BLaER1 (cell line): ENCODE data around the gene TMEM184A.
A peak's percentile ranks its signal among the peaks of the same experiment; 100 is the strongest.

ENCODE experiments used
- H3K27ac ChIP-seq: shearing (Covaris generic); formaldehyde crosslinking; 2 replicates; pipeline ENCODE4 v1.8.1; 2022
- H3K27me3 ChIP-seq: shearing (Covaris generic); formaldehyde crosslinking; 2 replicates; pipeline ENCODE4 v1.8.1; 2022
- H3K36me3 ChIP-seq: shearing (Covaris generic); formaldehyde crosslinking; 2 replicates; pipeline ENCODE4 v1.8.1; 2022
- H3K4me1 ChIP-seq: shearing (Covaris generic); formaldehyde crosslinking; 2 replicates; pipeline ENCODE4 v1.8.1; 2022
- H3K4me2 ChIP-seq: shearing (Covaris generic); formaldehyde crosslinking; 2 replicates; pipeline ENCODE4 v1.8.1; 2022
- H3K4me3 ChIP-seq: shearing (Covaris generic); formaldehyde crosslinking; 2 replicates; pipeline ENCODE4 v1.8.1; 2022
- H3K9ac ChIP-seq: shearing (Covaris generic); formaldehyde crosslinking; 2 replicates; pipeline ENCODE4 v1.8.1; 2022
- H3K9me3 ChIP-seq: shearing (Covaris generic); formaldehyde crosslinking; 2 replicates; pipeline ENCODE4 v1.8.1; 2022
- H4K20me1 ChIP-seq: shearing (Covaris generic); formaldehyde crosslinking; 2 replicates; pipeline ENCODE4 v1.8.1; 2022
- Cebpa-rat ChIP-seq: shearing (Covaris generic); IDR thresholded peaks from 2 replicates; pipeline ENCODE4 v1.8.1; 2022

The TMEM184A gene

DNA sequence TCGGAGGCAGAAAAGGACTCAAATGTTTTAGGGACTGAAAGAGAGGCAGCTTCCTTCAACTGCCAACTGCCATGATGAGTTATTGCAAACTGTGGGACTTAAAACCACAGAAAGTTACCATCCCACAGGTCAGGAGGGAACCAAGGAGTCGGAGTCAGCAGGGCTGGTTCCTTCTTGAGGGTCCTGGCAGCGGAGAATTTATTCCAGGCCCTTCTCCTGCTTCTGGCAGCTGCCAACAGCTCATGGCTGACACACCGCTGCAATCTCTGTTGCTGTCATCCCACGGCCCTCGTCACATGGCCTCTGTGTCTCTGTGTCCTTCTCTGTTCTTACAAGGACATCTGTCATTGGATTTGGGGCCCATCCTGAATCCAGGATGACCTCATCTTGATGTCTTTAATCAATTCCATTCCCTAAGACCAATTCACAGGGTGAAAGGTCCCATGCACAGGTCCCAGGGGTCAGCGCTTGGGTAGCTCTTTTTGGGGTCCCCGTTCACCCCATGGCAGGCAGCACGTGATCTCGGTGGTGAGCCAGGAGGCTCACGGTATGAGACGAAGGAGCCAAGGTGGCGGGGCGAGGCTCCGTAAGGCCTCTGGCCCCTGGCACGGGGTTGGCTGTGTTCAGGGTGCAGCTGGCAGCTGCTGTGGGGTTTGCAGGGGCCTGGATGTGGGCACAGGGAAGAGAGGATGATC lies 41.2 kb upstream of the TMEM184A start:
- peaks cover 24% of the 10 kb centered on the region for H3K4me1 ChIP-seq
- H3K27ac ChIP-seq, result no peak overlapping the region
- no peak overlapping the region for H3K4me2 ChIP-seq
- H3K9ac ChIP-seq, result no peak overlapping the region
- H3K4me3 ChIP-seq, result no peak overlapping the region
- no peaks in the 10 kb centered on the region for H3K27me3 ChIP-seq
- H4K20me1 ChIP-seq, result no peaks in the 10 kb centered on the region
- no peak for TF ChIP-seq Cebpa-rat
- no peaks in the 10 kb centered on the region for H3K36me3 ChIP-seq
- H3K9me3 ChIP-seq, result no peaks in the 10 kb centered on the region

DNA sequence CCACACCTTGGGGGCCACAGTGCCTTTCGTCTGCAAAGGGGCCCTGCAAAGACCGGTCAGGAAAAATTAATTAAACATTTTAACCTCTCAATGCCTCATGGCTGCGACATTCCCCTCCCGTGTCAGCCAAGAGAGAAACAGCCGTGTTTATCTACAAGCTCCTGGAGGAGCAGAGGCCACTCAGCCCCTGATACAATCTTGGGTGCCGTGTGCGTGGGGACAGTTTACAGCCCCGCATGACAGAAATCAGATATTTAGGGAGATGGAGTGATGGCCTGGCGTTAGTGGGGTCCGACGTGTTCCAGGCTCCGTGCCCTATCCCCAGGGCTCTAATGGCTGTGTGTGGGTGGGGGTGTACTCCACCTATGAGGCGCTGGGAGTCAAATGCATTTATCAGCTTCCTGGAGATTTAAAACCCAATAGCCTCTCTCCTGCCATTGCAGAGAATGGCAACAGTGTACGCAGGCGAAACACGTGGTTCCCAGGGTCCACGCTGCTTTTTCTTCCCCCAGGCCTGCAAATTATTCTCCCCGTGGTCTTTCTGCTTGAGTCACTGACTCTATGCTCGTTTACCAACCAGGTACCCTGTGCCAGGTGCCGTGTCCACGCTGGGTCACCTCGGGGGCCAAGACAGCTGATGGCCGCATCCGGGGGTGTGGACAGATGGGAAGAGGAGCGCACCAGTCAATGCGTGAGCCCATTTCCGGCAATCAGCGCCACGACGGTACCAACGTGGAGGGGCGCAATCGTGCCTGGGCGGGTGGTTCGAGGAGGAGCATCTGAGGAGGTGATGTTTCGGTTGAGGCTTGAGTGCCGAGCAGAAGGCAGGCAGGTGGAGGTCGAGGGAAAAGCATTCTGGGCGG lies 40.4 kb upstream of the TMEM184A start:
- Histone ChIP-seq H3K9me3 (no peaks in the 10 kb centered on the region), H3K4me2 (no peak overlapping the region), H3K27ac (no peak overlapping the region; the same call in 1 of the 2 replicates), H4K20me1 (no peaks in the 10 kb centered on the region), H3K9ac (no peak overlapping the region), H3K27me3 (no peaks in the 10 kb centered on the region), H3K36me3 (no peaks in the 10 kb centered on the region), H3K4me3 (no peak overlapping the region), H3K4me1 (peaks cover 32% of the 10 kb centered on the region)
- no peak for TF ChIP-seq Cebpa-rat

DNA sequence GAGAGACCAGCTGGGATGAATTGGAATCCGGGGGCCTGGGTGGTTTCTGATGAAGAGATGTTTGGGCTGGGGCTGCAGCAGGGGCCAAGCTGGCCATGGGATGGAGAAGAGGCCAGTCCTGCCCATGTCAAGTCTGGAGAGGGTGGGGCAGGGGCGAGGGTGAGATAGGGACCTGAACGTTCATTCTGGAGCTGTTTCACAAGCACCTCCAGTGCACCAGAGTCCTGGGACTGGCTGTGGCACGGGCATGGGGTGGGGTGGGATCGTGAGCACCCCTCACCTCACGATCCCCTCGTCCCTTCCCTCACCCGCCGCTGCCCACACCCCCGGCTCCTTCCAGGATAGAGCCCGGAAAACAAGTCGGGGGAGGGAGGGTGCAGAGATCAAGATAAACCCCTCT lies 39.6 kb upstream of the TMEM184A start:
- Histone ChIP-seq H4K20me1 (no peaks in the 10 kb centered on the region), H3K4me1 (peaks cover 40% of the 10 kb centered on the region), H3K4me3 (no peak overlapping the region), H3K9me3 (no peaks in the 10 kb centered on the region), H3K27me3 (no peaks in the 10 kb centered on the region), H3K27ac (no peak overlapping the region), H3K4me2 (no peak overlapping the region), H3K9ac (no peak overlapping the region), H3K36me3 (no peaks in the 10 kb centered on the region)
- no peak for TF ChIP-seq Cebpa-rat

DNA sequence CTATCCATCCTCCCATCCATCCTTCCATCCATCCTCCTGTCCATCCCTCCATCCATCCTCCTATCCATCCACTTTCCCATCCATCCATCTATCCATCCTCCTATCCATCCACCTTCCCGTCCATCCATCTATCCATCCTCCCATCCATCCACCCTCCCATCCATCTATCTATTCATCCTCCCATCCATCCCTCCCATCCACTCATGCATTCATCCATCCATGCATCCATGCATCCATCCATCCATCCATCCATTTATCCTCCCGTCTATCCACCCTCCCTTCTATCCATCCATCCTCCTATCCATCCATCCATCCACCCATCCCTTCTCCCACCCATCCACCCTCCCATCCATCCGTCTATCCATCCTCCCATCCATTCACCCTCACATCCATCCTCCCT lies 39.0 kb upstream of the TMEM184A start:
- peaks cover 40% of the 10 kb centered on the region for H3K4me1 ChIP-seq

DNA sequence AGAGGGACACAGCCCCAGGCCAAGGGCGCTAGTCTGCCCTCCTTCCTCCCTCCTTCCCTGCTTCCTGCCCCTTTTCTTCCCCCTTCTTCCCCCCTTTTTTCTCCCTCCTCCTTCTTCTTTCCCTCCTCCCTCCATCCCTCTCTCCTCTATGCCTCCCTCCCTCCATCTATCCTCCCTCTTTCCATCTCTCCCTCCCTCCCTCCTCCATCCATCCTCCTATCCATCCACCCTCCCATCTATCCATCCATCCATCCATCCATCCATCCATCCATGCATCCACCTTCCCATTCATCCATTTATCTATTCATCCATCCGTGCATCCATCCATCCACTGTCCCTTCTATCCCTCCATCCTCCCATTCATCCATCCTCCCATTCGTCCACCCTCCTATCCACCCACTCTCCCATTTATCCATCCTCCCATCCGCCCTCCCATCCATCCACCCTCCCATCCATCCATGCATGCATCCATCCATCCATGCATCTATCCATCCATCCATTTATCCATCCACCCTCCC lies 38.0 kb upstream of the TMEM184A start:
- H3K4me2 ChIP-seq, result no peak overlapping the region
- H3K27me3 ChIP-seq, result no peaks in the 10 kb centered on the region

More for the DNA sequence above, 39.0 kb upstream of the TMEM184A start:
- no peak overlapping the region for H3K4me3 ChIP-seq
- H4K20me1 ChIP-seq, result no peaks in the 10 kb centered on the region
- H3K9me3 ChIP-seq, result no peaks in the 10 kb centered on the region
- no peaks in the 10 kb centered on the region for H3K36me3 ChIP-seq
- H3K27ac ChIP-seq, result no peak overlapping the region
- no peak overlapping the region for H3K9ac ChIP-seq
- no peak overlapping the region for H3K4me2 ChIP-seq
- no peak for TF ChIP-seq Cebpa-rat
- no peaks in the 10 kb centered on the region for H3K27me3 ChIP-seq

DNA sequence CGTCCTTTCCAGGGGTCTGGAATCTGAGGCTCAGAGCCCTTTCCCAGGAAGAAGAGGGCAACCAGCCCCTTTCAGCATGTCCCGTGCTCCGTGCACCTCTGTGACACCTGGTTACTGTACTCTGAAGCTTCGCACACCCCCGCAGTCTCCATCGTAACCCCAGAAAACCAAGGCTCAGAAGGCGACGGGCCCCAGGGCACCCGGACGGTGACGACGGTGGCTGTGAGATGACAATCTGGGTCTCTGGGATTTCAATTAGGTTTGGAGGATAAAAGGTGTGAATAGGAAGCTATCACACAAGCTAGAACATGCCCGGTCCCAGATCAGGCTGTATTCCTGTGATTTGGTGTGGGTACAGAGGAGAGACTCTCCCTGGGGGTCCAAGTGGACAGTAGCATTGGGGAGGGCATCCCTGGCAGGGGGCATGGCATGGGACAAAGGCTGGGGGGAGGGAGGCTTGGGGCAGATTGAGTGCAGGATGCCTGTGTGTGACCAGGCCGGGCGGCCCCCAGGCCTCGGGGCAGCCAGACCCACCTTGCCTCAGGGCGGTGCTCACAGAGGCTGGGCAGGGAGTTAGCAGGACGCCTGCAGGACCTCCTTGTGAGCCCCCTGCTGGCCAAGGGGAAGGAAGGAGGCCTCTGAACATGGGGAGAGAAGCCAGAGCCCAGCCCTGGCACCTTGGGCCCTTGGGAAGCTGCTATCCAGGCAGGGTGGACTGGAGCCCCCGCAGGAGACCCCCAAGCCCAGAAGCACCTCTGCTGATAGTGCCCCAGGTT lies 37.3 kb upstream of the TMEM184A start:
- H3K36me3 ChIP-seq, result no peaks in the 10 kb centered on the region
- H3K4me3 ChIP-seq, result no peak overlapping the region
- peaks cover 10% of the 10 kb centered on the region for H3K9me3 ChIP-seq
- H3K9ac ChIP-seq, result no peak overlapping the region; the same call in 1 of the 2 replicates
- peak overlapping the region; percentile 93 for H3K4me2 ChIP-seq
- H3K27me3 ChIP-seq, result no peaks in the 10 kb centered on the region
- H3K27ac ChIP-seq, result peak overlapping the region; percentile 68; the same call in 1 of the 2 replicates
- H4K20me1 ChIP-seq, result no peaks in the 10 kb centered on the region
- peaks cover 54% of the 10 kb centered on the region for H3K4me1 ChIP-seq
- no peak for TF ChIP-seq Cebpa-rat

More for the DNA sequence above, 38.0 kb upstream of the TMEM184A start:
- H3K4me1 ChIP-seq, result peaks cover 47% of the 10 kb centered on the region
- H3K27ac ChIP-seq, result no peak overlapping the region; the same call in 1 of the 2 replicates
- no peak overlapping the region for H3K4me3 ChIP-seq
- no peak overlapping the region for H3K9ac ChIP-seq
- no peak for TF ChIP-seq Cebpa-rat
- no peaks in the 10 kb centered on the region for H4K20me1 ChIP-seq
- peaks cover 3% of the 10 kb centered on the region for H3K9me3 ChIP-seq
- H3K36me3 ChIP-seq, result no peaks in the 10 kb centered on the region

DNA sequence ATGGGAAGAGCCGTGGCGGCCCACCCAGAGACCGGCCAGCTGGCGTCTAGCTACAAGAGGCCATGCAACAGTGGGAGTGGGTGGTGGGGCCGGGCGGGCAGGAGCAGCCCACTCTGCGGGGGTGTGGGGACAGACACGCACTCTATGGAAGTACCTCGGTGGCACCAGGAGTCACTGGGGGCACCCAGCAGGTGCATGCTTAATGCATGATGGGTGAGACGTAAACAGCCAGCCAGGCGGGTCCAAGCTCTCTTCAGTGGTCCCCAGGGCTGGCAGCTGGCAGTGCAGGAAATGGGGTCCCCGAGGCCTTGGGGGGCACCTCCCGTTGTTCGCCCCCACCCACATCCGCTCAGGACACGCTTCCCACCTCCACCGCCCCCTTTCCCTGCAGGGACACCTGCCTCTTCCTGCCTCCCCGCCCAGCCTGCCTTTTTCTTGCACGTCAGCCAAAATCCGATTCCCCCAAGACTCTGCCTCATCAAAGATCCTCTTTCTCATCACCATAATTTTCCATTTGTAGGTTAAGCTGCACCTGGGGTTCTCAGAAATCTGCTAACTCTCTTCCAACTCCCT lies 36.4 kb upstream of the TMEM184A start:
- H3K27me3 ChIP-seq, result no peaks in the 10 kb centered on the region
- peak overlapping the region; percentile 55 for H3K4me3 ChIP-seq
- H3K4me2 ChIP-seq, result peak overlapping the region; percentile 93
- H3K4me1 ChIP-seq, result peaks cover 62% of the 10 kb centered on the region
- no peaks in the 10 kb centered on the region for H3K36me3 ChIP-seq
- no peak for TF ChIP-seq Cebpa-rat
- H4K20me1 ChIP-seq, result no peaks in the 10 kb centered on the region
- peak overlapping the region; percentile 52 for H3K9ac ChIP-seq
- H3K9me3 ChIP-seq, result peaks cover 11% of the 10 kb centered on the region
- H3K27ac ChIP-seq, result peak overlapping the region; percentile 81

DNA sequence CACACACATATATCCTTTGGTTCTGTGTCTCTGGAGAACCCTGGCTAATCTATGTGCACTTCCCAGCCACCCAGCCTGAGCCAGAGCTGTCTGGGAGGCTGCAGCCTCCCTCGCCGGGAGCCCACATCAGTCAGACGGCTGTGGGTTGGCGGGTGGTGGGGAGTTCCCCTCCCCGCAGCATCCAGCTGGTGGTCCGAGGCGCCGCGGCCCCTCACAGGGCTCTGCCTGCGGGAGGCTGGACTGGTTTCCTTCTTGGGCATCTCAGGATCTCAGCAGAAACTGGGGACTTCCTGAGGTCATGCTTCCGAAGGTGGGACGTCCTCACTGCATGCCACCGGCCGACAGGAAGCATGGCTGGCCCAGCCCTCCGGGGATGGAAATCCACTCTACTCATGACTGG lies 35.9 kb upstream of the TMEM184A start:
- Histone ChIP-seq H3K27ac (peak overlapping the region; percentile 81), H3K27me3 (no peaks in the 10 kb centered on the region), H3K4me3 (peak overlapping the region; percentile 55), H3K4me2 (peak overlapping the region; percentile 93), H4K20me1 (no peaks in the 10 kb centered on the region), H3K36me3 (no peaks in the 10 kb centered on the region), H3K9me3 (peaks cover 11% of the 10 kb centered on the region), H3K4me1 (peaks cover 68% of the 10 kb centered on the region), H3K9ac (peak overlapping the region; percentile 52)
- TF ChIP-seq Cebpa-rat, result no peak

DNA sequence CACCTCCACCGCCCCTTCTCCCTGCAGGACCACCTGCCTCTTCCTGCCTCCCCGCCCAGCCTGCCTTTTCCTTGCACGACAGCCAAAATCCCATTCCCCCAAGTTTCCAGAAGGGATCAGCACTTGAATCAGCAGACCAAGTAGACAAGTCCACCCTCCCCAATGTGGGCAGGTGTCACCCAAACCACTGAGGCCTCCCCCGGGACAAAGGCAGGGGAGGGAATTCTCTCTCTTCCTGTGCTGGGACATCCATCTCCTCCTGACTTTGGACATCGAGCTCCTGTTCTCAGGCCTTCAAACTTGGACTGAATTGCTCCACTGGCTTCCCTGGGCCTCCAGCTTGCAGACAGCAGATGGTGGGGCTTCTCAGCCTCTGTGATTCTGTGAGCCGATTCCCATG lies 35.4 kb upstream of the TMEM184A start:
- Histone ChIP-seq H4K20me1 (no peaks in the 10 kb centered on the region), H3K36me3 (no peaks in the 10 kb centered on the region), H3K27ac (peak overlapping the region; percentile 81), H3K4me1 (peaks cover 72% of the 10 kb centered on the region), H3K4me2 (peak overlapping the region; percentile 93), H3K27me3 (no peaks in the 10 kb centered on the region), H3K9me3 (peaks cover 11% of the 10 kb centered on the region), H3K4me3 (peak overlapping the region; percentile 55), H3K9ac (peak overlapping the region; percentile 52)
- TF ChIP-seq Cebpa-rat, result no peak
